ENCODE measurements around the gene CSNK1D. TPM values are rescaled to one million over a fixed set of nuclear protein-coding genes. Genes with fewer than 3 reads are reported as not detected.

CSNK1D gene
- total and polyA plus RNA-seq, 8 donors: 55.9 to 180 (median 89.1) TPM

DNA sequence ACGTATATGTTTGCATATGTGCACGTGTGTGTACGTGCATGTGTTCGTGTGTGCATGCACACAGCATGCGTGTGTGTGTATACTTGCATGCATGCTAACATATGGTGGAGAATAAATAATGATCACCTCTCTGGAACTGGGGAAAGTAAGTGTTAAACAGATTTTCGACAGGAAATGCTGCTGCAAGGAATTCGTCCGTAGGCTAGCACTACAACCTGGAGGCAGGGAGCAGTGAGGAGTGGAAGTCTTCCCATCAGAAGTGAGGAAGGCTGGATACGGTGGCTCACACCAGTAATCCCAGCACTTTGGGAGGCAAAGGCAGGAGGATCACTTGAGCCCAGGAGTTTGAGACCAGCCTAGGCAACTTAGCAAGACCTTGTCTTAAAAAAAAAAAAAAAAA, 4.8 kb upstream of the CSNK1D start:
- H3K27ac ChIP-seq: peak overlapping the region in 2 of 5 donors; percentile 2 to 73
- intact Hi-C loops (cut with DNase I; ENCODE audit: low total_unique reads): no loop called here
- peaks cover 0 to 6% (median 3%) of the 10 kb centered on the region in 4 donors for H3K36me3 ChIP-seq
- H3K4me1 ChIP-seq: peaks cover 31 to 74% (median 40%) of the 10 kb centered on the region in 4 donors
- H3K9me3 ChIP-seq: no peaks in the 10 kb centered on the region
- 69 to 81% (median 72%) methylated on average over 9 of the region's 9 CpGs for WGBS, 5 donors
- TF ChIP-seq POLR2A (IDR thresholded peaks at IDR 0.05): no peak
- TF ChIP-seq EP300 (IDR thresholded peaks at IDR 0.05): no peak
- TF ChIP-seq CTCF (IDR thresholded peaks at IDR 0.05): no peak
- no peak for TF ChIP-seq POLR2AphosphoS5 (IDR thresholded peaks at IDR 0.05)
- H3K4me3 ChIP-seq: no peak overlapping the region
- H3K27me3 ChIP-seq: no peaks in the 10 kb centered on the region
- DNase-seq: no peak

- 68 to 84% (median 73%) methylated on average over 11 to 12 of the region's 12 CpGs for WGBS, 5 donors
Measured at GRCh38 chr17:82277851-82278250, 4.4 kb upstream of the CSNK1D start.

GRCh38 chr17:82276938-82277337, 3.4 kb upstream of the CSNK1D start:
- H3K9me3 ChIP-seq: no peaks in the 10 kb centered on the region
- no peak for DNase-seq
- peaks cover under 1 to 7% (median 4%) of the 10 kb centered on the region in 4 donors for H3K36me3 ChIP-seq
- H3K4me1 ChIP-seq: peaks cover 22 to 66% (median 34%) of the 10 kb centered on the region in 4 donors
- no peak overlapping the region for H3K4me3 ChIP-seq
- 57 to 81% (median 71%) methylated on average over 5 of the region's 5 CpGs for WGBS, 5 donors
- H3K27ac ChIP-seq: peak overlapping the region in 1 of 5 donors; percentile 20
- intact Hi-C loops (cut with DNase I; ENCODE audit: low total_unique reads): no loop called here
- TF ChIP-seq POLR2A (IDR thresholded peaks at IDR 0.05): no peak
- no peak for TF ChIP-seq EP300 (IDR thresholded peaks at IDR 0.05)
- TF ChIP-seq CTCF (IDR thresholded peaks at IDR 0.05): no peak
- TF ChIP-seq POLR2AphosphoS5 (IDR thresholded peaks at IDR 0.05): no peak
- no peaks in the 10 kb centered on the region for H3K27me3 ChIP-seq

More at GRCh38 chr17:82277851-82278250, 4.4 kb upstream of the CSNK1D start:
- peaks cover 0 to 6% (median 3%) of the 10 kb centered on the region in 4 donors for H3K36me3 ChIP-seq
- peak overlapping the region in 1 of 5 donors; percentile 20 for H3K27ac ChIP-seq
- TF ChIP-seq EP300 (IDR thresholded peaks at IDR 0.05) (no peak), POLR2AphosphoS5 (IDR thresholded peaks at IDR 0.05) (no peak), CTCF (IDR thresholded peaks at IDR 0.05) (no peak), POLR2A (IDR thresholded peaks at IDR 0.05) (no peak)
- intact Hi-C loops (cut with DNase I; ENCODE audit: low total_unique reads): no loop called here
- H3K9me3 ChIP-seq: no peaks in the 10 kb centered on the region
- H3K4me1 ChIP-seq: peaks cover 29 to 69% (median 35%) of the 10 kb centered on the region in 4 donors
- no peaks in the 10 kb centered on the region for H3K27me3 ChIP-seq
- DNase-seq: no peak
- no peak overlapping the region for H3K4me3 ChIP-seq

GRCh38 chr17:82275326-82275725, 1.8 kb upstream of the CSNK1D start:
- Histone ChIP-seq H3K36me3 (peaks cover 9 to 23% (median 16%) of the 10 kb centered on the region in 4 donors), H3K4me3 (no peak overlapping the region), H3K27me3 (no peaks in the 10 kb centered on the region), H3K27ac (no peak overlapping the region), H3K9me3 (no peaks in the 10 kb centered on the region), H3K4me1 (peaks cover 33 to 71% (median 41%) of the 10 kb centered on the region in 4 donors)
- TF ChIP-seq POLR2A (IDR thresholded peaks at IDR 0.05) (no peak), EP300 (IDR thresholded peaks at IDR 0.05) (no peak), POLR2AphosphoS5 (IDR thresholded peaks at IDR 0.05) (no peak), CTCF (IDR thresholded peaks at IDR 0.05) (no peak)
- intact Hi-C loops (cut with DNase I; ENCODE audit: low total_unique reads): no loop called here
- WGBS, 5 donors: 91 to 94% (median 93%) methylated on average over 12 to 14 of the region's 14 CpGs
- no peak for DNase-seq

All from stomach (tissue), 9 donors.